Activated B cell treated with CpG ODN at 0.5 μM for 24 hours (primary cell): Measurements from ENCODE around the gene PTPN9. TPM values are rescaled to one million over a fixed set of nuclear protein-coding genes. Genes with fewer than 3 reads are reported as not detected.

Experiments used
- ATAC-seq: fragments of 200-7000 bp; cut with Tn5 transposase; one replicate; pipeline ENCODE4 v1.10.0; 2021; ENCODE audit warnings: low read depth, mild to moderate bottlenecking, moderate library complexity
- CTCF ChIA-PET: fragments of 350-600 bp; sonication (Branson Sonifier 250); formaldehyde crosslinking; loops from one replicate; lab custom pipeline; 2021; ENCODE audit warnings: antibody characterized with exemption; lab: Charles Lee
- POLR2A ChIA-PET: fragments of 350-600 bp; sonication (Branson Sonifier 250); formaldehyde crosslinking; loops from one replicate; lab custom pipeline; 2021; ENCODE audit warnings: antibody characterized with exemption; lab: Charles Lee
- DNase-seq: peaks from one replicate; pipeline ENCODE4 v3.0.0; 2022
- H3K27ac Mint-ChIP-seq: one replicate; pipeline ENCODE4 v1.8.0; 2020; ENCODE audit warnings: mixed read lengths
- H3K27me3 Mint-ChIP-seq: one replicate; pipeline ENCODE4 v1.8.0; 2021; ENCODE audit warnings: mixed read lengths
- H3K36me3 Mint-ChIP-seq: one replicate; pipeline ENCODE4 v1.8.0; 2021; ENCODE audit warnings: low read depth, mixed read lengths
- H3K4me1 Mint-ChIP-seq: one replicate; pipeline ENCODE4 v1.8.0; 2021; ENCODE audit warnings: mixed read lengths
- H3K4me3 Mint-ChIP-seq: one replicate; pipeline ENCODE4 v1.8.0; 2020; ENCODE audit warnings: mild to moderate bottlenecking, mixed read lengths
- H3K9me3 Mint-ChIP-seq: one replicate; pipeline ENCODE4 v1.8.0; 2020; ENCODE audit warnings: mixed read lengths
- intact Hi-C: fragments of 100-400 bp; cut with micrococcal nuclease; formaldehyde crosslinking; loops from one replicate; pipeline ENCODE4 v1.15.1; 2024
- total RNA-seq: library from RNA; stranded (reverse); gene quantifications from 2 replicates; pipeline ENCODE4 v1.2.3, GENCODE V29; 2022
- TF ChIP-seq, protein P1 (sequence below): fragments of 200-600 bp; IDR thresholded peaks from one replicate; pipeline ENCODE4 v1.8.0; 2022; ENCODE audit warnings: antibody characterized with exemption, mild to moderate bottlenecking

The PTPN9 gene
- total RNA-seq, 1 donor from 2014 or later: 19.2 TPM

DNA sequence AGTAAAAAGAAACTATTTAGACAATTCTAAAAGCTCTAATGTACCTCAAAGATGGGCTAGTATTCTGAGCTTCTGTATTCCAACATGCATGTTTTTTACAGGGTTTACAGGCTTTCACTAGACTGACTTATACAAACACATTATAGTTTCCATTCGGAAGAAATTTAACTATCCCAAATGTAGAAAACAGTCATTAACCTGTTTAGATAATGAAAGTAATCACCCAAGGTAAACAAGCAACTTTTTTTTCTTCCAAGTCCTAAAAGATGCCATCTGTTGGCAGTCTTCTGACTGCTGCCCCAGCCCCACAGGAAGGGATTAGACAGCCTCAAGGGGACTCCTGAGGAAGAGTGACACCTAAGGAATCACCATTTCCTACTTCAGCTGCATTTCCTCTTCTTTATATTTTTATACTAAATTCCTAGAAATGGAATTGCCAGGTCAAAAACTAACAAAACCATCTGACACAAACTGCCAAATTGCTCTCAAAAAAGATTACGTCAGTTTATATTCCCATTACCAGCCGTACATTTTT is 153.1 kb downstream of the PTPN9 start:
- no peak for DNase-seq
- H3K27me3 Mint-ChIP-seq: no peaks in the 10 kb centered on the region
- ATAC-seq: no peak
- POLR2A ChIA-PET: no interaction called here
- H3K9me3 Mint-ChIP-seq: no peaks in the 10 kb centered on the region
- no peak overlapping the region for H3K4me3 Mint-ChIP-seq
- peaks cover 71% of the 10 kb centered on the region for H3K36me3 Mint-ChIP-seq
- TF ChIP-seq, protein P1, sequence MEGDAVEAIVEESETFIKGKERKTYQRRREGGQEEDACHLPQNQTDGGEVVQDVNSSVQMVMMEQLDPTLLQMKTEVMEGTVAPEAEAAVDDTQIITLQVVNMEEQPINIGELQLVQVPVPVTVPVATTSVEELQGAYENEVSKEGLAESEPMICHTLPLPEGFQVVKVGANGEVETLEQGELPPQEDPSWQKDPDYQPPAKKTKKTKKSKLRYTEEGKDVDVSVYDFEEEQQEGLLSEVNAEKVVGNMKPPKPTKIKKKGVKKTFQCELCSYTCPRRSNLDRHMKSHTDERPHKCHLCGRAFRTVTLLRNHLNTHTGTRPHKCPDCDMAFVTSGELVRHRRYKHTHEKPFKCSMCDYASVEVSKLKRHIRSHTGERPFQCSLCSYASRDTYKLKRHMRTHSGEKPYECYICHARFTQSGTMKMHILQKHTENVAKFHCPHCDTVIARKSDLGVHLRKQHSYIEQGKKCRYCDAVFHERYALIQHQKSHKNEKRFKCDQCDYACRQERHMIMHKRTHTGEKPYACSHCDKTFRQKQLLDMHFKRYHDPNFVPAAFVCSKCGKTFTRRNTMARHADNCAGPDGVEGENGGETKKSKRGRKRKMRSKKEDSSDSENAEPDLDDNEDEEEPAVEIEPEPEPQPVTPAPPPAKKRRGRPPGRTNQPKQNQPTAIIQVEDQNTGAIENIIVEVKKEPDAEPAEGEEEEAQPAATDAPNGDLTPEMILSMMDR: no peak
- H3K27ac Mint-ChIP-seq: no peak overlapping the region
- intact Hi-C loops: no loop called here
- H3K4me1 Mint-ChIP-seq: no peaks in the 10 kb centered on the region
- CTCF ChIA-PET: no interaction called here

- intact Hi-C loops: no loop called here
- no peaks in the 10 kb centered on the region for H3K4me1 Mint-ChIP-seq
- POLR2A ChIA-PET: no interaction called here
- ATAC-seq (no peak), DNase-seq (no peak)
- CTCF ChIA-PET: no interaction called here
- H3K9me3 Mint-ChIP-seq: no peaks in the 10 kb centered on the region
- no peak overlapping the region for H3K4me3 Mint-ChIP-seq
- TF ChIP-seq, protein P1: no peak
- no peak overlapping the region for H3K27ac Mint-ChIP-seq
- peaks cover 63% of the 10 kb centered on the region for H3K36me3 Mint-ChIP-seq
- H3K27me3 Mint-ChIP-seq: no peaks in the 10 kb centered on the region
Measured at GRCh38 chr15:75422554-75422953, 156.6 kb downstream of the PTPN9 start.

- intact Hi-C loops: no loop called here
- Mint-ChIP-seq H3K36me3 (peaks cover 60% of the 10 kb centered on the region), H3K27me3 (no peaks in the 10 kb centered on the region), H3K9me3 (no peaks in the 10 kb centered on the region), H3K27ac (no peak overlapping the region), H3K4me3 (no peak overlapping the region), H3K4me1 (peaks cover 4% of the 10 kb centered on the region)
- no peak for DNase-seq
- TF ChIP-seq, protein P1: no peak
- no peak for ATAC-seq
- ChIA-PET CTCF (no interaction called here), POLR2A (no interaction called here)
Measured at GRCh38 chr15:75420698-75421097, 158.4 kb downstream of the PTPN9 start.

GRCh38 chr15:75416584-75416983 is 162.5 kb downstream of the PTPN9 start:
- Mint-ChIP-seq H3K4me1 (peaks cover 4% of the 10 kb centered on the region), H3K27me3 (no peaks in the 10 kb centered on the region), H3K27ac (peak overlapping the region; percentile 35), H3K36me3 (peaks cover 66% of the 10 kb centered on the region), H3K9me3 (no peaks in the 10 kb centered on the region), H3K4me3 (no peak overlapping the region)
- no peak for ATAC-seq
- ChIA-PET CTCF (no interaction called here), POLR2A (no interaction called here)
- intact Hi-C loops: no loop called here
- DNase-seq: no peak
- TF ChIP-seq, protein P1: no peak

Other genes starting within 250 kb of the PTPN9 start
- gene COMMD4, start 243.3 kb downstream of the PTPN9 start, total RNA-seq: 51.8 and 54.7 TPM in 2 replicates
- 25.5 and 35.8 TPM in 2 replicates for gene NEIL1, start 232.3 kb downstream of the PTPN9 start, total RNA-seq
- 187 and 213 TPM in 2 replicates for gene MAN2C1, start 210.7 kb downstream of the PTPN9 start, total RNA-seq
- gene SIN3A, start 127.6 kb downstream of the PTPN9 start, total RNA-seq: 113 and 122 TPM in 2 replicates
- gene SNUPN, start 46.4 kb upstream of the PTPN9 start, total RNA-seq: 20.5 and 20.8 TPM in 2 replicates
- 65.6 and 72.6 TPM in 2 replicates for gene IMP3, start 60.9 kb upstream of the PTPN9 start, total RNA-seq
- gene SNX33, start 68.6 kb upstream of the PTPN9 start, total RNA-seq: 0.22 and 0.34 TPM in 2 replicates
- not detected in 2 replicates for gene CSPG4, start 133.5 kb upstream of the PTPN9 start, total RNA-seq